Stimulated activated CD4-positive, alpha-beta T cell treated with anti-CD3 and anti-CD28 coated beads, Interleukin-1b, Interleukin-23, amount 100 ng/mL, for 48 hours (primary cell): ENCODE measurements around the gene GREM1.

Experiments
- DNase-seq: peaks from one replicate; pipeline ENCODE4 v3.0.0-alpha.2; 2020

Gene GREM1

DNA sequence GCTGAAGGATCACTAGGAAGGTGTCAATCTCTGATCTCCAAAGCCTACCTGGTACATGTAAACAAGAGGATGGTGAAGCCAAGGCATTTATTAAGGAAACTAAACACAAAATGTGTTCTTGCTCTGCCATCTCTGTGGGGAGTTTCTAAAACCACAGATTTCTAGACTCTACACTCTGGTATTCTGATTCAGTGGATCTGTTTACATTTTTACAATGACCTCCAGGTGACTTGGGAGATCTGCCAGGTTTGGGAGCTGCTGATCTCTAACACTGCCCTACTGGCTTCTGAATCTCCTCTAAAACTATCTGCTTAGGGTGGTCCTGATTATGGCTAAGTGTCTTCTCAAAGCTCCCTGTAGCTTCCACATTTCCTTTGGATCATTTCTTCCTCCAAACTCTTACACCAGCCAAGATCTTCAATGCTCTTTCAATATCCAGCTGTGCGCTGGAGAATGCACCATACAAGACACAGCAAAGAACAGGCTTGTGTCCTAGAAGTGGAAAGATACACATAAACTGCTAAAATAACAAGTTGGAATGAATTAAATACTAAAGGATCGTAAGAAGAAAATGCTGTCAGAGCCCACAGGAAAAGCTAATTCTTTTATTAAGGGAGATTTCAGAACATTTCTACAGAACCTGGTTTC lies 72.7 kb downstream of the GREM1 start:
- DNase-seq: no peak

DNA sequence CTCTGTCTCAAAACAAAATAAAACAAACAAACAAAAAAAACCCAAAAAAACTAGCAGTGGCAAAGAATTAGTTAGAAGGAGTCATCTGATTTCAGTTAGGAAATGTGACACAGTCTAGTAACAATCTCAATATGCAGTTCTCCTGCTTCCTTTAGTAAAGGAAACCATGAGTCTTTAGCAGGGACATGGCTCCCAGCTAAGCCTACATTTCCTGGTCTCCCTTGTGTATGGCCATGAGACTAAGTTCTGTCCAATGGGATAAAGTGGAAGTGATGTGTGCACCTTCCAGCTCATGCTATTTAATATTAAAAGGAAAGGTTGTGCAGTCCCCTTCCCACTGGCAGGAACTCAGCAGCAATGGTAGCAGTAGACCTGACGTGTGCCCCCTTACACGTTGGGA lies 74.6 kb downstream of the GREM1 start:
- DNase-seq: no peak
